Liver (tissue), 9 donors: ENCODE results near the gene IL17RC. TPM values are rescaled to one million over a fixed set of nuclear protein-coding genes. Genes with fewer than 3 reads are reported as not detected.

Source experiments
- DNase-seq: peaks from one replicate; pipeline ENCODE4 v3.0.0-alpha.2; 2017; ENCODE audit warnings: low spot score
- H3K27ac ChIP-seq, 2 donors: one replicate each; pipeline ENCODE4 v1.7.0; 2013; ENCODE audit warnings: inconsistent platforms in 2 of 2, low read length in 2 of 2, control low read depth in 1 of 2, low read depth in 1 of 2, mild to moderate bottlenecking in 1 of 2
- H3K27me3 ChIP-seq, 4 donors: one replicate each; pipeline versions ENCODE4 v1.6.1 to v1.7.0; 2013; ENCODE audit warnings: low read length in 3 of 4, inconsistent platforms in 1 of 4, mild to moderate bottlenecking in 1 of 4, moderate library complexity in 1 of 4; ENCODE audit not compliant: control insufficient read depth in 4 of 4, insufficient read depth in 4 of 4
- H3K36me3 ChIP-seq, 4 donors: one replicate each; pipeline versions ENCODE4 v1.6.1 to v1.7.0; 2013; ENCODE audit warnings: low read length in 3 of 4, mild to moderate bottlenecking in 3 of 4, low read depth in 1 of 4, moderate library complexity in 1 of 4; ENCODE audit not compliant: control insufficient read depth in 4 of 4, insufficient read depth in 3 of 4
- H3K4me1 ChIP-seq, 4 donors: one replicate each; pipeline versions ENCODE4 v1.6.1 to v1.7.0; 2013; ENCODE audit warnings: low read length in 3 of 4, mild to moderate bottlenecking in 3 of 4, moderate library complexity in 1 of 4; ENCODE audit not compliant: control insufficient read depth in 4 of 4, insufficient read depth in 4 of 4
- H3K4me3 ChIP-seq, 3 donors: one replicate each; pipeline versions ENCODE4 v1.6.1 to v1.7.0; 2013; ENCODE audit warnings: low read length in 3 of 3, control low read depth in 1 of 3, low read depth in 1 of 3, mild to moderate bottlenecking in 1 of 3
- H3K9ac ChIP-seq, 2 donors: one replicate each; pipeline ENCODE4 v1.7.0; 2013; ENCODE audit warnings: low read length in 2 of 2, mild to moderate bottlenecking in 2 of 2, moderate library complexity in 2 of 2, control low read depth in 1 of 2, low read depth in 1 of 2
- H3K9me3 ChIP-seq, 4 donors: one replicate each; pipeline versions ENCODE4 v1.6.1 to v1.7.0; 2013; ENCODE audit warnings: low read length in 3 of 4; ENCODE audit not compliant: control insufficient read depth in 4 of 4
- ATF3 ChIP-seq: IDR thresholded peaks from 2 replicates; pipeline ENCODE4 v1.6.1; 2016; ENCODE audit warnings: antibody characterized with exemption
- CTCF ChIP-seq: fragments of 150-350 bp; IDR thresholded peaks from 2 replicates; pipeline ENCODE4 v1.5.1; 2017; ENCODE audit warnings: improper control_type of control experiment, low read depth, low read length; ENCODE audit not compliant: missing input control
- EGR1 ChIP-seq, 2 donors: IDR thresholded peaks; 2 replicates each; pipeline ENCODE4 v1.6.1; 2016 to 2018; ENCODE audit warnings: antibody characterized with exemption in 2 of 2, low read depth in 2 of 2
- FOXA1 ChIP-seq: IDR thresholded peaks from 2 replicates; pipeline ENCODE4 v1.6.1; 2016; ENCODE audit warnings: antibody characterized with exemption
- FOXA2 ChIP-seq: IDR thresholded peaks from 2 replicates; pipeline ENCODE4 v1.6.1; 2016; ENCODE audit warnings: antibody characterized with exemption
- GABPA ChIP-seq, 2 donors: IDR thresholded peaks in 1 of 2; conservative IDR thresholded peaks in 1 of 2; 2 replicates each; pipeline ENCODE4 v1.6.1; 2016; ENCODE audit warnings: antibody characterized with exemption in 2 of 2, mild to moderate bottlenecking in 1 of 2, moderate library complexity in 1 of 2
- HNF4A ChIP-seq, 2 donors: conservative IDR thresholded peaks; 2 replicates each; pipeline ENCODE4 v1.6.1; 2016; ENCODE audit warnings: antibody characterized with exemption in 2 of 2, mild to moderate bottlenecking in 2 of 2
- HNF4G ChIP-seq: IDR thresholded peaks from 2 replicates; pipeline ENCODE4 v1.6.1; 2016; ENCODE audit warnings: antibody characterized with exemption
- JUND ChIP-seq, 2 donors: IDR thresholded peaks; 2 replicates each; pipeline ENCODE4 v1.6.1; 2016; ENCODE audit warnings: antibody characterized with exemption in 2 of 2
- MAX ChIP-seq: IDR thresholded peaks from 2 replicates; pipeline ENCODE4 v1.6.1; 2016; ENCODE audit warnings: antibody characterized with exemption
- NR2F2 ChIP-seq: IDR thresholded peaks from 2 replicates; pipeline ENCODE4 v1.6.1; 2016; ENCODE audit warnings: antibody characterized with exemption
- RAD21 ChIP-seq, 2 donors: IDR thresholded peaks; 2 replicates each; pipeline ENCODE4 v1.6.1; 2016; ENCODE audit warnings: antibody characterized with exemption in 2 of 2, mild to moderate bottlenecking in 2 of 2
- REST ChIP-seq: IDR thresholded peaks from 2 replicates; pipeline ENCODE4 v1.6.1; 2016; ENCODE audit warnings: antibody characterized with exemption, mild to moderate bottlenecking
- RXRA ChIP-seq, 2 donors: IDR thresholded peaks; 2 replicates each; pipeline ENCODE4 v1.6.1; 2017 to 2018; ENCODE audit warnings: antibody characterized with exemption in 2 of 2, mild to moderate bottlenecking in 1 of 2
- TAF1 ChIP-seq: conservative IDR thresholded peaks from 2 replicates; pipeline ENCODE4 v1.6.1; 2016; ENCODE audit warnings: antibody characterized with exemption, mild to moderate bottlenecking
- YY1 ChIP-seq: IDR thresholded peaks from 2 replicates; pipeline ENCODE4 v1.6.1; 2016; ENCODE audit warnings: antibody characterized with exemption, mild to moderate bottlenecking
- ZBTB33 ChIP-seq: IDR thresholded peaks from 2 replicates; pipeline ENCODE4 v1.6.1; 2016; ENCODE audit warnings: antibody characterized with exemption
- WGBS: extraction: QIAGEN DNeasy Blood & Tissue Kit; methylation state at CpG from one replicate; pipeline ENCODE4 v1.1.7; 2013; 5-methylcytosine and 5-hydroxymethylcytosine counted together
- polyA plus RNA-seq, 2 donors: library from polyadenylated mRNA; stranded (reverse) in 1 of 2; unstranded in 1 of 2; fragments of 200-250 nt in 1 of 2; fragments of >200 nt in 1 of 2; fragmentation: Nextera tagmentation in 1 of 2; extraction: Ambion mirVana in 1 of 2; gene quantifications; one replicate each; pipeline versions ENCODE4 v1.2.1 to v1.2.3, GENCODE V29; 2013 to 2015
- total RNA-seq, 2 donors: library from RNA; depleted of rRNA; stranded (reverse); fragments of >200 nt; gene quantifications; one replicate each; pipeline ENCODE4 v1.2.3, GENCODE V29; 2014
- donor health status: healthy.
- donor health status: healthy.
- donor health status: healthy.
- donor health status: healthy.
- donor health status: healthy.

IL17RC gene
- total and polyA plus RNA-seq, 4 donors = 15.4 to 62.8 (median 25.7) TPM

GRCh38 chr3:9918261-9919038, 1.6 kb downstream of the IL17RC start:
- Histone ChIP-seq H3K27me3 (no peaks in the 10 kb centered on the region), H3K9me3 (no peaks in the 10 kb centered on the region), H3K36me3 (peaks cover 0 to 10% (median 4%) of the 10 kb centered on the region in 4 donors), H3K4me1 (peaks cover 19 to 50% (median 38%) of the 10 kb centered on the region in 4 donors), H3K27ac (peak overlapping the region; percentile 75 to 79), H3K9ac (peak overlapping the region in 1 of 2 donors; percentile 77), H3K4me3 (peak overlapping the region in 1 of 3 donors; percentile 32)
- WGBS = 82% methylated on average over 8 of the region's 8 CpGs
- TF ChIP-seq REST (no peak), RXRA (IDR thresholded peaks at IDR 0.05) (no peak), HNF4A (conservative IDR thresholded peaks at IDR 0.05) (no peak), FOXA1 (no peak), HNF4G (no peak), MAX (no peak), EGR1 (IDR thresholded peaks at IDR 0.05; ENCODE audit: low read depth in 2 of 2) (no peak), GABPA (IDR thresholded peaks at IDR 0.05 in 1 of 2, conservative IDR thresholded peaks at IDR 0.05 in 1 of 2) (no peak), YY1 (no peak), TAF1 (no peak), FOXA2 (no peak), ATF3 (no peak), ZBTB33 (no peak), JUND (IDR thresholded peaks at IDR 0.05) (no peak), RAD21 (IDR thresholded peaks at IDR 0.05) (no peak)
- no peak for DNase-seq

GRCh38 chr3:9928158-9928557, 11.3 kb downstream of the IL17RC start:
- Histone ChIP-seq H3K4me1 (peaks cover 0 to 9% (median 6%) of the 10 kb centered on the region in 4 donors), H3K27ac (no peak overlapping the region), H3K36me3 (peaks cover 2 to 45% (median 25%) of the 10 kb centered on the region in 4 donors), H3K4me3 (no peak overlapping the region), H3K9me3 (no peaks in the 10 kb centered on the region), H3K9ac (no peak overlapping the region), H3K27me3 (no peaks in the 10 kb centered on the region)
- WGBS = 94% methylated on average over 23 of the region's 23 CpGs
- TF ChIP-seq HNF4G (no peak), CTCF (no peak), ATF3 (no peak), FOXA2 (no peak), GABPA (IDR thresholded peaks at IDR 0.05 in 1 of 2, conservative IDR thresholded peaks at IDR 0.05 in 1 of 2) (no peak), JUND (IDR thresholded peaks at IDR 0.05) (no peak), YY1 (no peak), NR2F2 (no peak)
- DNase-seq = no peak
